SH-SY5Y (cell line): ENCODE data around the gene GFOD1.

Experiments used
- GATA2 ChIP-seq: IDR thresholded peaks from 2 replicates; pipeline ENCODE4 v1.6.1; 2011; ENCODE audit warnings: mild to moderate bottlenecking, low read depth, low read length
- GATA3 ChIP-seq: IDR thresholded peaks from 2 replicates; pipeline ENCODE4 v1.6.1; 2011; ENCODE audit warnings: low read depth, mild to moderate bottlenecking, low read length, moderate library complexity

DNA sequence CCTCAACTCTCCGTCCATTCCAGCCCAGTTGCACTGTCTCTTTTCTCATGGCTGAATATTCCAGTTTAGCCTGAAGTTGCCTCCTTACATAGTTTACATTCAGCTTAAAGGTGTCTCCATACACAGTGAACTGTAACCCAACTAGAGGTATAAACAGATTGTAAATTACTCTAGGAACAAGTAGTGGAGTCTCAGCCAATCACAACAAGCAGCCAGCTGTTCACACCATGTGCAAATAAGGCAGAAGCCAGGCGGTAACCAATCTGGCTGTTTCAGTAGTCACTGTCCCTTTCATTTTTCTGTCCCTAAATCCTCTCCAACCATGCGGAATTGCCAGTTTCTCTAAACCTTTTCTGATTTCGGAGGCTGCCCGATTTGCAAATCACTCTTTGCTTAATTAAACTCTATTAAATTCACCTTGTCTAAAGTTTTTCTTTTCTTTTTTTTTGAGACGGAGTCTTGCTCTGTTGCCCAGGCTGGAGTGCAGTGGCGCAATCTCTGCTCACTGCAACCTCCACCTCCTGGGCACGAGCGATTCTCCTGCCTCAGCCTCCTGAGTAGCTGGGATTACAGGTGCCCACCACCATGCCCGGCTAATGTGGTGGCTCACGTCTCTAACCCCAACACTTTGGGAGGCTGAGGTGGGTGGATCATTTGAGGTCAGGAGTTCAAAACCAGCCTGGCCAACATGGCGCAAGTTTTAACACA, 37.6 kb upstream of the GFOD1 start:
- TF ChIP-seq GATA2 (no peak), GATA3 (no peak)
